ENCODE data around the gene PPIL1.
"Not testable (repeated sequence)": the region's sequence is repeated elsewhere in the genome, so short reads cannot be mapped to it uniquely, and the experiment has no call there.

PPIL1 gene

DNA sequence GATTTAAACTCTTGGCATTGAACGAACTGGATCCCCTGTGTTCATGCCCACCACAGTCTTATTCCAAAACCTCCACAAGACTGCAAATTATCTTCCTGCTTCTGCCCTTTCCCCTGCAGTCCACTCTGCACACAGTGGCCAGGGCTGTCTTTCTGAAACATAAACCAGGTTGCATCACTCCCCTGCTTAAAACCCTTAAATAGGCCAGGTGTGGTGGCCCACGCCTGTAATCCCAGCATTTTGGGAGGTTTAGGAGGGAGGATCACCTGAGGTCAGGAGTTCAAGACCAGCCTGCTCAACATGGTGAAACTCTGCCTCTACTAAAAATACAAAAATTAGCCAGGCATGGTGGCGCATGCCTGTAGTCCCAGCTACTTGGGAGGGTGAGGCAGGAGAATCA is 61.6 kb downstream of the PPIL1 start:
- DNase-seq = not testable (repeated sequence)

DNA sequence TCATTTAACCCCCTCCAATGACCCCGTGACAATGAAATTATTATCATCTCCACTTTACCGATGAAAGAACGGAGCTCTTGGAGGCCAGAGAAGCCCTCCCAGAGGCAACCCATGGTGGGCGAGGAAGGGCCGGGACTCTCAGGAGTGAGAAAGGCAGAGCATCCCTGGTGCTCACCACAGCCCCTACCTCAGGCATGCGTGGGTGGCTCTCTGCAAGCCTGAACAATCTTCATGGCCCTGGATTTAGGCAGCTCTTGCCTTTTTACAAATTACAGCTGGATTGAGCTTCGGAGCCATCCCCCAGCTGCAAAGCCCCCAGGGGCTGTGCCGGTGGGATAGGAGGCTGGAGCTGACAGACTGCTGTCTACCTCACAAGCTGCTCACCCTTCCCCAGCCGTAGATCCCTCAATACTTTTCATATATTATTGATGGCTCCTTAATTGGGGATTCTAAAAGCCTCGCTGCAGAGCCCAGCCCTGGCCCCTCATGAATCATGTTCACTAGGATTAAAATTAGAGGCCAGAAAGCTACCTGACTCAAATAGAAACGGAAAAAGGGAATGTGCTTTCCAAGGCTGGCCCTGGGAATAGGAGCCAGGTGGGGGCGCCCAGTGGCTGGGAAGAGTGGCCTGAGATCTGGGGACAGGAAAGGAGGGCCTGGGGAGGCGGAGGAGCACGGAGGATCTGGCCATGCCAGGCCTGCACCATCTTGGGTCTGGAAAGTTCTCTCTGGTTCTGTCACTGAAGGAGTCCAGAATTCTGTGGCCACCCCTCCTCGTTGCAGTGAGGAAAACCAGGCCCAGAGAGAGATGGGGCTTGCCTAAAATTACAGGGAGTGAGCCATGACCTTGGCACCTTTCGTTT is 64.4 kb downstream of the PPIL1 start:
- no peak for DNase-seq

DNA sequence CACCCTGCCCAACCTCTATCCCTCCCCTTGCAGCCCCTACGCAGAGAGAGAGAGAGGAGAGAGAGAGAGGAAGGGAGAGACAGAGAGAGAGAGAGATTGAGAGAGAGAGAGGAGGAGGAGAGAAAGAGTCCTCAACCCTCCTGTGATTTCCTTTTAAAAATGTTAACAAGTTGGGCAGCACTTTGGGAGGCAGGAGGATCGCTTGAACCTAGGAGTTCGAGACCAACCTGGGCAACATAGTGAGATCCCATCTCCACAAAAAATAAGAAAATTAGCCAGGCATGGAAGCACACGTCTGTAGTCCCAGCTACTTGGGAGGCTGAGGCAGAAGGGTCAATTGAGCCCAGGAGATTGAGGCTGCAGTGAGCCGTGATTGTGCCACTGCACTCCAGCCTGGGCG is 65.4 kb downstream of the PPIL1 start:
- no peak for DNase-seq

DNA sequence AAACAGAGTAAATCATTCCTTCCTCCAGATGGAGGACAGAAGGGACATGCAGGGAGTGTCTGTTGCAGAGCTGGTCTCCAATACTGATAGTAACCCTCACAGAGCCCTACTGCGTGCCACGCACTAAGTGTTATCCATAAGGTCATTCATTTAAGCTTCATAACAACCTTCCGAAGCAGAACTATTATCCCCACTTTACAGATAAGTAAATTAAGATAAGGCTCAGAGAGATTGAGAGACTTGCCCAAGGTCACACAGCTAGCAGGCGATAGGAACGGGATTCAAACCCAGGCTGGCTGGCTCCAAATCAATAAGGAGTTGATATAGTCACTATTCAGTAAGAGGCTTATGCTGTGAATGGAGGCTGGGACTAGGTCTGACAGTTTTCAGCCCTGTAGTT is 66.0 kb downstream of the PPIL1 start:
- no peak for DNase-seq

DNA sequence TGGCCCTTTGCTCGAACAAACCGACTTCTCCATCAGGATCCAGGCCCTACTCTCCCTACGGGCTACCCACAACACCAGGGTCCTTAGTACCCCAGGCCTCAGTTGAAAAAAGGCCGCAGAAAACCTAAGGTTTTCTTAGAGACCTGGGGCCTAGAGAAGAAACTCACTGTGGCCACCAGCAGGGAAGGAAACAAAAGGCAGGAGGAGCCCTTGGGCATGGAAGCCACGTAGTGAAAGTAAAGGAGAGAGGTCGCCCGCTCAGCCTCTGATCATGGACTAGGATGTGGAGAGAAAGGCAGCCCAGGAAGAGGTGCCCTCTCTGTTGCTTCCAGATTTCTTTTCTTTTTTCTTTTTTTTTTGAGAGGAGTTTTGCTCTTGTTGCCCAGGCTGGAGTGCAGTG is 66.9 kb downstream of the PPIL1 start:
- DNase-seq = no peak

DNA sequence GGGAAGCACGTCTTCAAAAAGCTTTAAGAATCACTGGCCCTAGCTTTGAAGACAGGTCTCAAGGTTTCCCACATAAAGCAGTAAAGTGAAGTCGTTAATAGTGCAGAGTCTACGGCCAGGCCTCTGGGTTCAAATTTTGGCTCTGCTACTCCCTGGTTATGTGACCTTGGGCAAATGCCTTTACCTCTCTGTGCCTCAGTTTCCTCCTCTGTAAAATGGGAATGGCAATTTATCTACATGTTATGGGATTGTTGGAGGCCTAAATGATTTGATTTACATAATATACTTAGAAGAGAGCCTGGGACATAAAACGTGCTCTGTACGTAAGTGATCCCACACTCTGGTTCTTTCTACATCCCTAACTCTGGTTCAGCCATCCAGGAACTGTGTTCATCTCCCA is 67.5 kb downstream of the PPIL1 start:
- DNase-seq = no peak

DNA sequence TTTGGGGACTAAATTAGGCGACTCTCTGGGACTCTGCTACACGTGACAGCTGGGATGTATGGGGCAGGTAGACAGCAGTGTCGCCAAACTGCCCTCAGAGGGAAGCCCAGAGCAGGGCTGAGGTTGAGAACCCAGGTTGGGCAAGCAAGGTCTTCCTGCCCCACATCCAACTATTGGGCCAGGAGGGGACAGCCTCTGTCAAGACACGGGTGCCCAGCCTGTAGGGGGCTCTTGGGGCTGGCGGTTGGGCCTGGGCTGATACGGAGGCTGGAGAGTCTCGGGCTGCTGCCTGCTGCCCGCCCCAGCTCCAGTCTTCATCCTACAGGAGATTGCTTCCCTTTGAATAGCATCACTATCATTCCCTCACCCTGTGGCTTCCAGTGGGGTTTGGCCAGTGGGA is 68.7 kb downstream of the PPIL1 start:
- DNase-seq = no peak

DNA sequence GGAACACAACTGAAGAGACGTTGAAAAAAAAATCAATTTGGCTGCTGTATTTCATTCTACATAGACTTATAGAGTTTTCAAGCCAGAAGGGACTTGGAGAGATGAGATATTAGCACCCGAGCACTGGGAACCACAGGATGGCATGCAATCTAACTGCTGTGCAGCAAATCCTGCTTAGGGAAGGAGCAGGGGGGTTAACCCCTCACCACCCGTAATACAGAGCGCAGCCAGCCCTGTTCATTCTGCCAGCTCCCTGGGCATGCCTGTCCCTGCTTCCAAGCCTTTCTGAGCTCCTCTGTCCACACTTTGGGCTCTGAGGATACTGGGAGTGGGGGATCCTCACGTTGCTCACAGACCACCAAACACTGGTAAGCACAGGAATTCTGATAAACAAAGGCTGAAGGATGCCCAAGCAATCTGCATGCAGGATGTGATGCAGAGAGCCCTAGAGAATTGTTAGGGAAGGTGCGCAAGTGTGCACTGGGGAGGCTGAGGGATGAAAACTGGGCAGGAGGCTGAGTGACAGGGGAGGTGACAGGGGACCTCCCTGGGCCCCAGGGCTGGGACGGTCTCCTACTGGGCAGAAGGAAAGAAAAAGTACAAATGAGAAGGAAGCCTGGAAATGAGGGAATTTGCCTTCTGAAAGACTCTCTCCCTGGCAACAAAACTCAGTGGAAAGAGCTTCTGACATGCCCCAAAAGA is 69.4 kb downstream of the PPIL1 start:
- no peak for DNase-seq

All from GOT3 (cell line).